GM12891 (cell line): ENCODE data around the gene SWSAP1.

Experiments used
- POLR2A ChIP-seq: IDR thresholded peaks from 2 replicates; pipeline ENCODE4 v1.6.1; 2011; ENCODE audit warnings: low read depth, low read length, control low read depth
- POLR2AphosphoS5 ChIP-seq: IDR thresholded peaks from 2 replicates; pipeline ENCODE4 v1.6.1; 2011; ENCODE audit warnings: low read depth, low read length, control low read depth
- TAF1 ChIP-seq: IDR thresholded peaks from 2 replicates; pipeline ENCODE4 v1.6.1; 2011; ENCODE audit warnings: low read depth, low read length, control low read depth

DNA sequence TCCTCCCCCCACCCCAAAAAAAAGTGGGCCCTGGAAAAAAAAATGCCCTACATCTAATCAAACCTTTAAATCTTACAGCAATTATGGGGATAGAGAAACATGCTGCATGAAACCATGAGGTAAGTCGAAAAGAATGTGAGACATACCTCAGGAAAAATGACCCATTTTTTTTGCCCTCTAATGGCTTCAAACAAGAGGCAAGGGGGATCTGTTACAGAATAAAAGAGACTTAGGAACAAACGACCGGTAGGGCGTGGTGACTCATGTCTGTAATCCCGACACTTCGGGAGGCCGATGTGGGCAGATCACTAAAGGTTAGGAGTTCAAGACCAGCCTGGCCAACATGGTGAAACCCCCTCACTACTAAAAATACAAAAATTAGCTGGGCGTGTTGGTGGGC is 36.2 kb downstream of the SWSAP1 start:
- no peak for TF ChIP-seq POLR2AphosphoS5
- TF ChIP-seq TAF1: no peak
- TF ChIP-seq POLR2A: no peak
